ENCODE measurements around the gene C8A.

The C8A gene

GRCh38 chr1:56868761-56869160, 14.2 kb downstream of the C8A start:
- TF ChIP-seq FOXP2 (optimal IDR thresholded peaks at IDR 0.05; ENCODE audit: borderline replicate concordance, extremely low read depth, extremely low read length, insufficient read depth), result no peak
- no peak for TF ChIP-seq SIN3A (IDR thresholded peaks at IDR 0.05; ENCODE audit: borderline replicate concordance, insufficient read depth, low read length)
- no peak for TF ChIP-seq TAF1 (IDR thresholded peaks at IDR 0.05; ENCODE audit: borderline replicate concordance, insufficient read depth, low read length)
- TF ChIP-seq POLR2AphosphoS5 (IDR thresholded peaks at IDR 0.05; ENCODE audit: low read depth, low read length), result no peak

DNA sequence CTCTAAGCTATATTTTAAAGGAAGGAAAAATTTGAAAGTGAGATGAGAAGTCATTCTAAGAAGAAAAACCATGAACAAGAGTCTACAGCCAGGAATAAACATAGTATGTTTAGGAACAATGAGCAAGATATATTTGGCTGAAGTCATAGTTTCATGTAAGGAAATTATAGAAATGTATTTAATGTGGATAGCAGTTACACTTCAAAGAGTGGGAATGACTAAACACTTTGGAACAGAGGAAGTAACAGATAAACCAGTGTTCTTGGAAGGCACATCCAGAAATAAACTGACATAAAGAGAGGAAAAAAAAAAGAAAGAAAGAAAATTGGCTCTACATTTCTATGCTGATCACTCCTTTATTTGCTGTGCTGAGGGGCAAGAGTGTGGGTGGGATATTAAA, 18.0 kb downstream of the C8A start:
- TF ChIP-seq SIN3A (IDR thresholded peaks at IDR 0.05; ENCODE audit: borderline replicate concordance, insufficient read depth, low read length), result no peak

- TF ChIP-seq SIN3A (IDR thresholded peaks at IDR 0.05; ENCODE audit: borderline replicate concordance, insufficient read depth, low read length) (no peak), REST (IDR thresholded peaks at IDR 0.05; ENCODE audit: insufficient read depth in 1 of 2, low read depth in 2 of 2, low read length in 2 of 2) (no peak), TAF1 (IDR thresholded peaks at IDR 0.05; ENCODE audit: borderline replicate concordance, insufficient read depth, low read length) (no peak), POLR2AphosphoS5 (IDR thresholded peaks at IDR 0.05; ENCODE audit: low read depth, low read length) (no peak), FOXP2 (optimal IDR thresholded peaks at IDR 0.05; ENCODE audit: borderline replicate concordance, extremely low read depth, extremely low read length, insufficient read depth) (no peak)
These were observed 18.6 kb downstream of the C8A start for GRCh38 chr1:56873213-56873612.

DNA sequence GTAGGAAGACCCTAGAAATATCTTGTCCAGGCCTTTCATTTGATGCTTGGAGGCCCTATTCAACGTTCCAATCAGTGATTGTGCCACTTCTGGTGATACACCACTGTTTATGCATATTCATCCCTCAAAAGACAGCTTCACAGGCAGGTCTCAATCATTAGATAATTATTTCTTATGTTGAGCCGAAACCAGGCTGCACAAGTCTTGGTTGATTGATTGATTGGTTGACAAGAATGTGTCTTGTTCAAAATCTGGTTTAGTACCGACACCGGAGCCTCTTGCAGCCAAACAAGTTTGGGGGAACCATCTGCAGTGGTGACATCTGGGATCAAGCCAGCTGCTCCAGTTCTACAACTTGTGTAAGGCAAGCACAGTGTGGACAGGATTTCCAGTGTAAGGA, 20.1 kb downstream of the C8A start:
- no peak for TF ChIP-seq REST (IDR thresholded peaks at IDR 0.05; ENCODE audit: insufficient read depth in 1 of 2, low read depth in 2 of 2, low read length in 2 of 2)
- no peak for TF ChIP-seq TAF1 (IDR thresholded peaks at IDR 0.05; ENCODE audit: borderline replicate concordance, insufficient read depth, low read length)
- TF ChIP-seq SIN3A (IDR thresholded peaks at IDR 0.05; ENCODE audit: borderline replicate concordance, insufficient read depth, low read length), result no peak
- TF ChIP-seq POLR2AphosphoS5 (IDR thresholded peaks at IDR 0.05; ENCODE audit: low read depth, low read length), result no peak
- no peak for TF ChIP-seq FOXP2 (optimal IDR thresholded peaks at IDR 0.05; ENCODE audit: borderline replicate concordance, extremely low read depth, extremely low read length, insufficient read depth)

DNA sequence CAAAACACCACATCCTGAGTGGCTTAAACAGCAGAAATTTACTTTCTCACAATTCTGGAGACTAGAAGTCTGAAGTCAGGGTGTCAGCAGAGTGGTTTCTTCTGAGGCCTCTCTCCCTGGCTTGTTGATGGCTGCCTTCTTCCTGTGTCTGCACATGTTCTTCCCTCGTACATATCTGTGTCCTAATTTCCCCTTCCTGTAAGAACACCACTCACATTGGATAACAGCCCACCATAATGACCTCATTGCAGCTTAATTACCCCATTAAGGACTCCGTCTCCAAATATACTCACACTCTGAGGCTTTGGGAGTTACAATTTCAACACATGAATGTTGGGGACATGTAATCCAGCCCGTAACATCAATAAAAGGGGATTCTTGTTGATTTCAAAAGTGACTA, 23.4 kb downstream of the C8A start:
- no peak for TF ChIP-seq POLR2AphosphoS5 (IDR thresholded peaks at IDR 0.05; ENCODE audit: low read depth, low read length)
- TF ChIP-seq REST (IDR thresholded peaks at IDR 0.05; ENCODE audit: insufficient read depth in 1 of 2, low read depth in 2 of 2, low read length in 2 of 2), result no peak
- no peak for TF ChIP-seq FOXP2 (optimal IDR thresholded peaks at IDR 0.05; ENCODE audit: borderline replicate concordance, extremely low read depth, extremely low read length, insufficient read depth)
- TF ChIP-seq TAF1 (IDR thresholded peaks at IDR 0.05; ENCODE audit: borderline replicate concordance, insufficient read depth, low read length), result no peak
- no peak for TF ChIP-seq SIN3A (IDR thresholded peaks at IDR 0.05; ENCODE audit: borderline replicate concordance, insufficient read depth, low read length)

- TF ChIP-seq SIN3A (IDR thresholded peaks at IDR 0.05; ENCODE audit: borderline replicate concordance, insufficient read depth, low read length) (no peak), TAF1 (IDR thresholded peaks at IDR 0.05; ENCODE audit: borderline replicate concordance, insufficient read depth, low read length) (no peak), POLR2AphosphoS5 (IDR thresholded peaks at IDR 0.05; ENCODE audit: low read depth, low read length) (no peak), FOXP2 (optimal IDR thresholded peaks at IDR 0.05; ENCODE audit: borderline replicate concordance, extremely low read depth, extremely low read length, insufficient read depth) (no peak), REST (IDR thresholded peaks at IDR 0.05; ENCODE audit: insufficient read depth in 1 of 2, low read depth in 2 of 2, low read length in 2 of 2) (no peak)
These were observed 26.2 kb downstream of the C8A start for GRCh38 chr1:56880774-56881173.

Data from PFSK-1 (cell line).